GM12891 (cell line): ENCODE measurements around the gene GALNT18.

ENCODE experiments used
- POLR2A ChIP-seq: IDR thresholded peaks from 2 replicates; pipeline ENCODE4 v1.6.1; 2011; ENCODE audit warnings: low read depth, low read length, control low read depth
- POLR2AphosphoS5 ChIP-seq: IDR thresholded peaks from 2 replicates; pipeline ENCODE4 v1.6.1; 2011; ENCODE audit warnings: low read depth, low read length, control low read depth
- POU2F2 ChIP-seq: IDR thresholded peaks from 2 replicates; pipeline ENCODE4 v1.6.1; 2011; ENCODE audit warnings: low read depth, mild to moderate bottlenecking, control low read depth, low read length, moderate library complexity

- TF ChIP-seq POLR2A (no peak), POU2F2 (no peak), POLR2AphosphoS5 (no peak)
These were observed 289.6 kb downstream of the GALNT18 start for GRCh38 chr11:11332141-11332710.
